Brain pericyte (primary cell): ENCODE results near the gene MXD4.

ENCODE experiments used
- DNase-seq: peaks from one replicate; pipeline ENCODE4 v3.0.0-alpha.2; 2012; ENCODE audit warnings: low read depth, low spot score

The MXD4 gene

DNA sequence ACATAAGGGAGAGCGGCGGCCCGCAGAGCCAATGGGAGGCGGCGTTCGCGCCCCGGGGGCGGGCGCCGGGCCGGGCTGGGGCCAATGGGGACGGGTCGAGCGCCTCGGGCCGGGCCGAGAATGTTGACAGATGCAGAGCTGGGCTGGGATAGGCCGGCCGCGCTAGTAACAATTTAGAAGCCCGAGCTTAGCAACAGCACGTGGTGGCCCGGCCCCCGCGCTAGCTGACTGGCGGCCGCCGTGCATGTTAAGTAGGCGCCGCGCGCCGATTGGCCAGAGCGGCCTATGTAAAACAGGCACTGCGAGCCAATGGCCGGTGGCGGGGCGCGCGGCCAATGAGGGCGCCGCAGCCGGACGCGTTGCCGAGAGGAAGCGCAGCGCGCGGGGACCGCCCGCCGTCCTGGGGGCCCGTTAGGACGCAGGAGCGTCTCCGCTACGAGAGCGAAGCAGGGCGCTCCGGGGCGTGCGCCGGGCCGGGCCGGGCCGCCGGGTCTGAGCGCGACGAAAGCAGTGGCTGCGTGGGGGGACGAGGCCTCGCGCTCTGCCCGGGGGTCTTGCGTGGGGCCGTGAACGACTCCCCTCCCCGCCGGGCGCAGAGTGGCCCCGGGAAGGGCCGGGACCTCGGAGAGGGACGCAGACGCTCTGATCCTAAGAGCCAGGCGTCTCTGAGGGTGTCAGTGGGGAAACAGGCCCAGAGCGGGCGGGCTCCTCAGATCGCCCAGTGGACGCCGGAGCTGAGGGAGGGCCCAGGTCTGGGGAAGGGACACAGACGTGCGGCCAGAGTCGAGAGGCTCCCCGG, 435 bp upstream of the MXD4 start:
- DNase-seq: peak; percentile 97

GRCh38 chr4:2261110-2261852, 628 bp downstream of the MXD4 start:
- DNase-seq: no peak

- no peak for DNase-seq
Measured at GRCh38 chr4:2260344-2261109, 1.4 kb downstream of the MXD4 start.

DNA sequence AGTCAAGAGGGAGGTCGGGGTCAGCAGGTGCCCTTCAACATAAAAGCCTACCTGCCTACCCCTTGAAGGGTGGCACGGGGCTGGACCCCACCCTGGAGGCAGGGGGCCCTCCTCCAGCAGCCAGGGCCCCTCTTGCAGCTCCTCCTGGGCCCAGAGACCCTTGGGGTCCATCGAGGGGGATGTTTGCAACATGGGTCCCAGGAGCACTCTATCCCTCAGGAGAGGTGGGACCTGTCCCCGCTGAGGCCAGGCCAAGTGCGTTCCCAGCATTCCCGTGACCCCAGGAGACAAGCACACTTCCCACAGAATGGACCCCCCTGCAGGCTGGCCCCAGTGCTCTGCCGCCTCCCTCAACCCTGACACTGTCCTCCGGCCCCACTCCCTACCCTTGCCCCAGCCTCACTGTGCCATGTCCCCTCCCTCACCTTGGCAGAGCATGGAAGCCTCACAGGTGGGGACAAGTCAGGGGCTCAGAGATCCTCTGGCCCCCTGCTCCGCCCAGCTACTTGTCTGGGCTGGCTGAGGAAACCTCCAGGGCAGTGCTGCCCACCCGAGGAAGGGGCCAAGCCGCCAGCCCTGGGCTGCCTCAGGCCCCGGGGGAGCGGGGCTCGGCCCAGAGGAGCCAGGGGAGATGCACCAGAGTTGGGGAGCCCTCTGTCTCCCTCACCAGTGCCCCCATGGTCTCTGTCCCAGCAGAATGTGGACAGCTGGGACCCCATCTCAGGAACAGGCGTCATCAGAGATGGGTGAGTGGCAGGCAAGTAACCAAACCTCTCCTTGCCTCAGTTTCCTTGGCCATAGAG, 2.2 kb downstream of the MXD4 start:
- DNase-seq: no peak

DNA sequence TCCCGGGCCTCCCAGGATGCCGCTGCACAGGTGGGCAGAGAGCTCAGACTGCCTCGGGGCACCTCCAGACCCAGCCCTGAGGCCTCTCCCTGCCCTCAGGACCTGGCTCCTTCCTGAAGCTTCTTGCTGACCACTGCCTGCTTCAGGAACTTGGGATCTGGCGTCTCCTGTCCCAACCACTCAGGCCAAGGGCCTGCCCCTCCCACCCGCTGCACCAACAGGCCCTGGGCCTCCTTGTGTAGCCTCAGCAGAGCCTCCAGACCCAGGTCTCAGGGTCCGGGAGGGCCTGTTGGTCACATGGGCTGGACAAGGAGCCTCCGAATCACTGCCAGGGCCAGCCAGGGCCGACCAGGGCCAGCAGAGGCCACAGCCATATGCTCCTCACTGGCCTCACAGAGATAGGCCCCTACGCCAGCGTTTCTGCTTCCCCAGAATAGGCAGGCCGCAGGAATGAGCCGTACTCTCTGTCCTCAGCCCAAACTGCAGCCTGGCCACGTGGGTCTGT, 2.8 kb downstream of the MXD4 start:
- no peak for DNase-seq

DNA sequence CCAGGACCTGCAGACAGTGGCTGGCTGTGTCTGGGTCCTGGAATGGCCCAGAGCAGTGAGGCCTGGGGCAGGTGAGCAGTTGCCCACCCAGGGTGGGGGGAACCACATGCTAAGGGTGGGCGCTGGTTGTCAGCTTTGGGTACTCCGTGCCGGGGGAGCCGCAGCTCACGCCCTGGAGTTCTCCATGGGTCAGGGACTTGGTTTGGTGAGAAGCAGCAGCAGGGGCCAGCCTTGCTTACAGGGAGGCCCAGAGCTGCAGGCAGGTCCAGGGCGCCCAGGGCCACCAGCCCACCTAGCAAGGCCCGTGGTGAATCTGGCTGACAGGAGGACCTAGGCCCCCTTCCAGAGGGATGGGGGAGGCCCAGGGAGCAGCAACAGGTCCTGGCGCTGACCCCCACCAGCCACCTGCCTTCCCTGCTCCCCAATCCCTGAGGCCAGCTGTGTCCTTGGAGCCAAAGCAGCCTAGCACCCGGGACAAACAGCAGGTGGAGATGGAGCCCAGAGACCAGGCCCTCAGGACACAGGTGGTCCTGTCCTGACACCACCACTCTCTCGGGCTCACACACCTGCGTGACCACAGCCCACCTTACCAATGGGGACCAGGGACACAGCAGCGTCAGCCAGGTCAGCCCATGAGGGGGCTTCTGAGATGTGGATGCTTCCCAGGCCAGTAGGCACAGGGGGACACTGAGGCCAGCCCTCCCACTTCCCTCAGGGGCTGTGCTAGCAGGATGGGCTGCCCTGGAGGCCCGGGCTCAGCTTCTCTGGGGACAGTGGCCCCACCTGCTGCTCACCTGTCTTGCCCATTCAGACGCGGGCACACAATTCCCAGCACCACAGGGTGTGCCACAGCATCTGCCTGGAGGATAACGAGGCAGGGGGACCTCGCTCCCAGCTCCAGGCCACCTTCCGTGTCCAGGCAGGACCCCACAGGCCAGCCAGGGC, 3.5 kb downstream of the MXD4 start:
- no peak for DNase-seq

DNA sequence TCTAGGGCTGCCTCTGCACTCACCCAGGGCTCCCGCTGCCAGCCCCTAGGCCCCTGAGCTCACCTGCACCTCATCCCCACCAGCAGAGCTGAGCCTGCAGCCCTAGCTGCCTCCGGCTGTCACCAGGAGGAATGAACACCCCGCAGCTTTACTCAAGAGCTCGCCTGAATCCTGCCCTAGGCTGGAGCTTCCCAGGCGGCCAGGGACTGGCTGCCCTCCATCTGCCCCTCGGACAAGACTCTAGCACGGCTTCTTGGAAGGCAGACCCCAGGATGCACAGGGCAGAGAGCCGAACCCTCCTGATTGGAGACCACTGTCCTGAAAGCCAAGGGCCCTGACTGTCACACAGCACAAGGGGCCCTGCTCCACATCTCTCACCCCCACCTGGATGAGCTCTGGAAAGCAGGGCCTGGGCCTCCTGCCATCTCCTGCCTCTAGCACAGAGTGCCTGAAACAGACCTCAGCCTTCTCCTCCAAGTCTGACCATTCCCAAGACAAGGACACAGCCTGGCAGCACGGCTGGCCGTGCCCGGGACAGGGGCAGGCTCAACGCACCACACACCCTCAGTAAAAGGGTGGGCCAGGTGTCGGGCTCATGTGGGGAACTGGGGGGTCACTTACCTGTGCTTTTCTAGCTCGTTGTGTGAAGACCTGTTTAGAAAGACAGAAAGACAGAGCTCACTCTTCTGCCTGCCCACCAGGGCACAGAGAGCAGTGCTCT, 4.4 kb downstream of the MXD4 start:
- no peak for DNase-seq

DNA sequence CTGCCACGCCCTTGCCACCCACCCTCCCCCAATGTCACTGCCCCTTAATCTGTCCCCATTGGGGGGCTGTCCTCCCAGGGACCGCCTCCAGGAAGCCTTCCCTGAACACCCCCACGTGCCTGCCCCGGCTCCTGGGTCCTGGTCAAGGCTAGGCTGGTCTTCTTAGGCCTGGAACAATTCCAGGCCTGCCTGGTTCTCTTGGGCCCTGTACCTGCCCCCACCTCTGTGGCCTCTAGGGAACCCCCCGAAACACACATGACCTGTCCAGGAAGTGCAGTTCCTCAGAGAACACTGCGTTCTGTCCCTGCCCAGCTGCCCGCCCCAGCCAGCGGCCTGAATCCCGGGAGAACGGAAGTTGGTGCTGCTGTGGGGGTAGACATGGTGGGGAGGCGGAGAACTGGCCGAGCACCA, 5.1 kb downstream of the MXD4 start:
- no peak for DNase-seq

DNA sequence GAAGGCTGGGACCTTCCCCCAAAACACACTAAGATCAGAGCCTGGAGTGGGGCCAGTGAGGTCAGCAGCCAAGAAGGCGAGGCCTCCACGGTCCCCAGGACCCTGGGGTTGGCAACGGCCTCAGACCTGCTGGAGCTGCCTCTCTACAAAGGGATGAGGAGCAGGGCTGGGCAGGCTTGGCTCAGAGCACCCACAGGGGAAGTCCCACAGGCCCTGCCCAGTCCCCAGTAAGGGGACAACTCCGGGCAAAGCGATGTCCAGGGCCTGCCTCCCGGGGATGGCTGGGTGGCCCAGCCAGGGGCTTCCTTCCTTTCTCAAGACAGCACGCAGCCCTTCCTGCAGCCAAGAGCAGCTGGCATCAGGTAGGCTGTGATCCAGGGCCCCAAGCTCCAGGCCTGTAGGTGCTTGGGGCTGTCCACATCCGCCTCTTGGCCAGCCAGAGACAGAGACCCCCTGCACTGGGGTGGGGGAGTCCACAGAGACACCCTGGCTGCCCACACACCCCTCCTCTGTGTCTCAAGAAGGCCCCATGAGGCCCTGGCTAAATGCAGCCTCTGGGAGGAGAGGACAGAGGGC, 5.7 kb downstream of the MXD4 start:
- DNase-seq: no peak

- DNase-seq: peak; percentile 27
Measured at GRCh38 chr4:2255501-2256155, 6.3 kb downstream of the MXD4 start.

GRCh38 chr4:2254665-2255500, 7.0 kb downstream of the MXD4 start:
- DNase-seq: no peak

DNA sequence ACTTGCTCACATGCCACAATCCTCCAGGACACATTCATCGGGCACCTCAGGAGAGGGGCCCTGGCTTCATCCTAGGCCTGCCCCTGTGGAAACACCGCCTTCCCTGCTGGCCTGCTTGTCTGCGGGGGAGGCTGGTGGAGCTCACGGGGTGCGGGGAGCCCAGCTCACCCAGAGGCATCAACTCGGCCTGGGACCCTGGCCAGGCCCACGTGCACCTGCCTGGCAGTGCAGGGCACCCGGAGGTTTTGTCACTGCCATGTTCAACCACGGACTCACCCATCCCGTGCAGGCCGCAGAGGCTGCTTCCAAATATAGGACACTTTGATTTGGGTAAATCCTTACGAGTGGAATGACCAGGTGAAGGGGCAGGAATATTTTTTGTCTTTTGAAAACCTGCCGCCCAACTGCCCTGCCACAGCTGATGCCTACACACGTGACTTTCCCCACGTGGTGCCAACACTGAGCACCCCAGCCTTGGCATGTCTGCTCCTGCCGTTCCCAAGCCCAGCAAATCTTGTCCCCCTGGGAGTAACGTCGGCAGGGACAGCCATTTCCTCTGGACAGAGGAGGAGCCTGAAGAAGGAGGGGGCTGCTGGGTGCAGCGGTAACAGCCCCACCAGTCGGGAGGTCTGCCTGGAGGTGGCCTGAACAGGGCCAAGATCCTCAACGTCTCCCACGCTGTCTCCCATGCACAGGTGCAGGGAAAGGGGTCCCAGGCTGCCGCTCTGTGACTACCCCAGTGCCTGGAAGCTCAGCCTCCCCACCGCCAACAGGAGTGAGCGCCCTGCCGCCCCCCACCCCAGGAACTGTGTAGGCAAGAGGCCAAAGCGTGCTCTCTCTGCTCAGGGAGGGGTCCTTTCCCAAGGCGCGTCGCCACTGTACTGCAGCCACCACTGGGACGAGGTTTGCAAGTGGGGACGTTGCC, 8.5 kb downstream of the MXD4 start:
- no peak for DNase-seq

DNA sequence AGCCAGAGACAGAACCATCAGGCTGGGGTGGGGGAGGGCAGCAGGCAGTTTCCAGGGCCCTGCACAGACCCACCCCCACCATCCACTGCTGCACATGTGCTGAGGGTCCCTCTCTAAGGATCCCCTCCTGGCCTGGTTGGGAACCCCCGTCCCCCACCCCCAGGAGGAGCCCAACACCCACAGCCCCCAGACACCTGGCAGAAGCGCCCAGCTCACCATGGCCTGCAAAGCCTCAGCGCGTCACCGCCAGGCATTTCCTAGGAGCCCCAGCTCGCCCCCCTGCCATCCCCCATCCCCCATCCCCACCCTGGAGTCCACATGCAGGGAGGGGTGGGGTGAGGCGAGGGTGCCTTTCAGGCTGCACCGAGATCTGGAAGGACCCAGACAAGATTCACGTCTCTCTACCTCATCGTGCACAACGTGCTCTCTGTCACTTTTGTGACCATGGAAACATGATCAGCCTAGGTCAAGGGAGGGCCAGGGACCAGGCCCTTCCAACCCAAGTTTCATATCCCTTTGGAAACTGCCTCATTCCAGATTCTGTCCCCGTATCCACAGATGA, 9.3 kb downstream of the MXD4 start:
- no peak for DNase-seq

DNA sequence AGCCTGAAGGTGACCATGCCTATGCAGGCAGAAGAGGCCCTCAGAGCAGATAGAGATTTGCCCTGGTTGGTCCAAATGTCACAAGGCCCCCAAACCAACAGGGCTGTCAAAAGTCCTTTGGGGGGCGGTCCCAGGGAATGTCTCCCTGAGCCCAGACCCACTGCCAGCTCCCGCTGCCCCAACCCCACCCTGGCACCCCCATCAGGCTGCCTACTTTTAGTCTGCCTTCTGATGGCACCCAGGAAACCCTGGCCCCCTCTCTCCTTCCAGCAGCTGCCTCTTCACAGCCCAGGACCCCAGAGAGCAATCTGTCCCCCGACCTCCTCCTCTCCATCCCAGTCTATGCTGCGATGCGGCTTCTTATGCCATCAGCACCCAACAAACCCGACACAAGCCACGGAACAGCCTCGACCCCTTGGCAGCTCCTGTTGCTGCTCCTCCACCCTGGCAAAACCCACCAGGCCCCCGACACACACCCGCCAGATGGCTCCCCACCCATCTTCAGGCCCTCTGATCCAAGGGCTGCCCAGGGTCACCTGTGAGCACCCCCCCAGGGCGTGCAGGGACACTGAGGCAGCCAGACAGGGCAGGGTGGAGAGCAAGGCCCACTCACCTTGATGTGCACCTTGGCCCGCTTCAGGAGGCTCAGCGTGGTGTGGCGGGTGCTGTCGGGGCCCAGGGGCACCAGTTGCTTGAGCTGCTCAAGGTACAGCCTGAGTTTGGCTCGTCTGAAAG, 9.9 kb downstream of the MXD4 start:
- no peak for DNase-seq

- DNase-seq: no peak
Measured at GRCh38 chr4:2251073-2251794, 10.7 kb downstream of the MXD4 start.
